ENCODE data around the gene BFSP2.
"Not testable (repeated sequence)": the region's sequence is repeated elsewhere in the genome, so short reads cannot be mapped to it uniquely, and the experiment has no call there.

The BFSP2 gene

GRCh38 chr3:133491481-133492059 lies 91.7 kb downstream of the BFSP2 start:
- H3K4me3 ChIP-seq = no peak overlapping the region
- no peaks in the 10 kb centered on the region for H3K36me3 ChIP-seq (replicated peaks)
- peaks cover 6% of the 10 kb centered on the region for H3K9me3 ChIP-seq
- no peak for DNase-seq (ENCODE audit: low spot score in 2 of 2)
- in situ Hi-C loops (cut with MboI; ENCODE audit: low sequenced_read_pairs) = no loop called here
- H3K4me1 ChIP-seq = no peaks in the 10 kb centered on the region
- no peaks in the 10 kb centered on the region for H3K27me3 ChIP-seq (ENCODE audit: low read depth)

GRCh38 chr3:133492159-133492741 lies 92.4 kb downstream of the BFSP2 start:
- Histone ChIP-seq H3K9me3 (peaks cover 3% of the 10 kb centered on the region; the same call in 1 of the 2 replicates), H3K4me3 (no peak overlapping the region), H3K36me3 (replicated peaks) (no peaks in the 10 kb centered on the region), H3K27me3 (ENCODE audit: low read depth) (no peaks in the 10 kb centered on the region), H3K4me1 (no peaks in the 10 kb centered on the region)
- in situ Hi-C loops (cut with MboI; ENCODE audit: low sequenced_read_pairs) = no loop called here
- DNase-seq (ENCODE audit: low spot score in 2 of 2) = no peak

- Histone ChIP-seq H3K4me1 (no peaks in the 10 kb centered on the region), H3K4me3 (no peak overlapping the region), H3K36me3 (replicated peaks) (no peaks in the 10 kb centered on the region), H3K9me3 (no peaks in the 10 kb centered on the region), H3K27me3 (ENCODE audit: low read depth) (no peaks in the 10 kb centered on the region)
- in situ Hi-C loops (cut with MboI; ENCODE audit: low sequenced_read_pairs) = no loop called here
- DNase-seq (ENCODE audit: low spot score in 2 of 2) = peak in 1 of 2 experiments; percentile 57
Observed at GRCh38 chr3:133494469-133494868, 94.6 kb downstream of the BFSP2 start.

- H3K9me3 ChIP-seq; in situ Hi-C loops (cut with MboI; ENCODE audit: low sequenced_read_pairs); H3K27me3 ChIP-seq (ENCODE audit: low read depth); H3K36me3 ChIP-seq (replicated peaks); H3K4me3 ChIP-seq; H3K4me1 ChIP-seq; DNase-seq (ENCODE audit: low spot score in 2 of 2): not testable (repeated sequence)
Observed at GRCh38 chr3:133502542-133502941, 102.7 kb downstream of the BFSP2 start.

- H3K9me3 ChIP-seq = no peaks in the 10 kb centered on the region
Observed at GRCh38 chr3:133503409-133503808, 103.6 kb downstream of the BFSP2 start.

GRCh38 chr3:133504736-133505135 lies 104.9 kb downstream of the BFSP2 start:
- Histone ChIP-seq H3K9me3 (no peaks in the 10 kb centered on the region), H3K27me3 (ENCODE audit: low read depth) (no peaks in the 10 kb centered on the region), H3K4me1 (no peaks in the 10 kb centered on the region), H3K4me3 (no peak overlapping the region), H3K36me3 (replicated peaks) (no peaks in the 10 kb centered on the region)
- DNase-seq (ENCODE audit: low spot score in 2 of 2) = no peak
- in situ Hi-C loops (cut with MboI; ENCODE audit: low sequenced_read_pairs) = no loop called here

More at GRCh38 chr3:133503409-133503808, 103.6 kb downstream of the BFSP2 start:
- Histone ChIP-seq H3K27me3 (ENCODE audit: low read depth) (no peaks in the 10 kb centered on the region), H3K4me3 (no peak overlapping the region), H3K4me1 (no peaks in the 10 kb centered on the region), H3K36me3 (replicated peaks) (no peaks in the 10 kb centered on the region)
- in situ Hi-C loops (cut with MboI; ENCODE audit: low sequenced_read_pairs) = no loop called here
- no peak for DNase-seq (ENCODE audit: low spot score in 2 of 2)

GRCh38 chr3:133505813-133506212 lies 106.0 kb downstream of the BFSP2 start:
- Histone ChIP-seq H3K27me3 (ENCODE audit: low read depth) (no peaks in the 10 kb centered on the region), H3K36me3 (replicated peaks) (no peaks in the 10 kb centered on the region), H3K4me3 (no peak overlapping the region), H3K9me3 (no peaks in the 10 kb centered on the region), H3K4me1 (no peaks in the 10 kb centered on the region)
- in situ Hi-C loops (cut with MboI; ENCODE audit: low sequenced_read_pairs) = no loop called here
- DNase-seq (ENCODE audit: low spot score in 2 of 2) = no peak

- Histone ChIP-seq H3K36me3 (replicated peaks) (no peaks in the 10 kb centered on the region), H3K4me3 (no peak overlapping the region), H3K4me1 (no peaks in the 10 kb centered on the region), H3K27me3 (ENCODE audit: low read depth) (no peaks in the 10 kb centered on the region), H3K9me3 (no peaks in the 10 kb centered on the region)
- in situ Hi-C loops (cut with MboI; ENCODE audit: low sequenced_read_pairs) = no loop called here
- no peak for DNase-seq (ENCODE audit: low spot score in 2 of 2)
Observed at GRCh38 chr3:133506215-133506901, 106.5 kb downstream of the BFSP2 start.

GRCh38 chr3:133509488-133509887 lies 109.6 kb downstream of the BFSP2 start:
- no peaks in the 10 kb centered on the region for H3K4me1 ChIP-seq
- DNase-seq (ENCODE audit: low spot score in 2 of 2) = no peak
- no peak overlapping the region for H3K4me3 ChIP-seq
- no peaks in the 10 kb centered on the region for H3K9me3 ChIP-seq
- H3K36me3 ChIP-seq (replicated peaks) = no peaks in the 10 kb centered on the region
- in situ Hi-C loops (cut with MboI; ENCODE audit: low sequenced_read_pairs) = no loop called here
- H3K27me3 ChIP-seq (ENCODE audit: low read depth) = no peaks in the 10 kb centered on the region

GRCh38 chr3:133512416-133513089 lies 112.7 kb downstream of the BFSP2 start:
- Histone ChIP-seq H3K4me3 (no peak overlapping the region), H3K9me3 (no peaks in the 10 kb centered on the region), H3K27me3 (ENCODE audit: low read depth) (no peaks in the 10 kb centered on the region), H3K4me1 (no peaks in the 10 kb centered on the region), H3K36me3 (replicated peaks) (no peaks in the 10 kb centered on the region)
- DNase-seq (ENCODE audit: low spot score in 2 of 2) = no peak
- in situ Hi-C loops (cut with MboI; ENCODE audit: low sequenced_read_pairs) = no loop called here

- H3K4me1 ChIP-seq = no peaks in the 10 kb centered on the region
- in situ Hi-C loops (cut with MboI; ENCODE audit: low sequenced_read_pairs) = no loop called here
- no peak for DNase-seq (ENCODE audit: low spot score in 2 of 2)
- H3K36me3 ChIP-seq (replicated peaks) = no peaks in the 10 kb centered on the region
- no peak overlapping the region for H3K4me3 ChIP-seq
- H3K27me3 ChIP-seq (ENCODE audit: low read depth) = no peaks in the 10 kb centered on the region
- no peaks in the 10 kb centered on the region for H3K9me3 ChIP-seq
Observed at GRCh38 chr3:133514418-133514817, 114.6 kb downstream of the BFSP2 start.

- in situ Hi-C loops (cut with MboI; ENCODE audit: low sequenced_read_pairs) = no loop called here
- H3K9me3 ChIP-seq = no peaks in the 10 kb centered on the region
- H3K27me3 ChIP-seq (ENCODE audit: low read depth) = no peaks in the 10 kb centered on the region
- no peaks in the 10 kb centered on the region for H3K36me3 ChIP-seq (replicated peaks)
- no peaks in the 10 kb centered on the region for H3K4me1 ChIP-seq
- no peak for DNase-seq (ENCODE audit: low spot score in 2 of 2)
- no peak overlapping the region for H3K4me3 ChIP-seq
Observed at GRCh38 chr3:133515127-133515526, 115.3 kb downstream of the BFSP2 start.

- in situ Hi-C loops (cut with MboI; ENCODE audit: low sequenced_read_pairs) = no loop called here
- no peak for DNase-seq (ENCODE audit: low spot score in 2 of 2)
Observed at GRCh38 chr3:133520286-133520685, 120.4 kb downstream of the BFSP2 start.

GRCh38 chr3:133520938-133521337 lies 121.1 kb downstream of the BFSP2 start:
- H3K4me1 ChIP-seq; H3K9me3 ChIP-seq; H3K27me3 ChIP-seq (ENCODE audit: low read depth); in situ Hi-C loops (cut with MboI; ENCODE audit: low sequenced_read_pairs); DNase-seq (ENCODE audit: low spot score in 2 of 2); H3K36me3 ChIP-seq (replicated peaks); H3K4me3 ChIP-seq: not testable (repeated sequence)

More at GRCh38 chr3:133520286-133520685, 120.4 kb downstream of the BFSP2 start:
- no peaks in the 10 kb centered on the region for H3K4me1 ChIP-seq
- no peaks in the 10 kb centered on the region for H3K27me3 ChIP-seq (ENCODE audit: low read depth)
- no peak overlapping the region for H3K4me3 ChIP-seq
- H3K9me3 ChIP-seq = no peaks in the 10 kb centered on the region
- no peaks in the 10 kb centered on the region for H3K36me3 ChIP-seq (replicated peaks)
